PC-3 (cell line): ENCODE results near the gene MYO1F.
"Not testable (repeated sequence)": the region's sequence is repeated elsewhere in the genome, so short reads cannot be mapped to it uniquely, and the experiment has no call there.

Experiments
- CTCF ChIP-seq: fragments of 300-600 bp; sonication (generic); conservative IDR thresholded peaks from 2 replicates; pipeline ENCODE4 v1.5.1; 2017; ENCODE audit warnings: antibody characterized with exemption, low read depth, mild to moderate bottlenecking, low read length
- EZH2 ChIP-seq: fragments of 300-600 bp; sonication (generic); IDR thresholded peaks from one replicate; pipeline ENCODE4 v1.6.1; 2017; ENCODE audit warnings: antibody characterized with exemption, mild to moderate bottlenecking, low read length; ENCODE audit not compliant: unreplicated experiment
- EZH2phosphoT487 ChIP-seq: fragments of 300-600 bp; sonication (generic); IDR thresholded peaks from 2 replicates; pipeline ENCODE4 v1.6.1; 2018; ENCODE audit warnings: mild to moderate bottlenecking, antibody characterized with exemption, low read length, borderline replicate concordance

- TF ChIP-seq CTCF, EZH2phosphoT487, EZH2: not testable (repeated sequence)
Measured at GRCh38 chr19:8514505-8515009, 62.7 kb downstream of the MYO1F start.
